ENCODE results near the gene ATG10.
"Not testable (repeated sequence)": the region's sequence is repeated elsewhere in the genome, so short reads cannot be mapped to it uniquely, and the experiment has no call there.

The ATG10 gene

GRCh38 chr5:82129723-82130285, 158.0 kb downstream of the ATG10 start:
- DNase-seq (ENCODE audit: low read depth): no peak

- no peak for DNase-seq (ENCODE audit: low read depth)
Measured at GRCh38 chr5:82130602-82131001, 158.8 kb downstream of the ATG10 start.

- DNase-seq (ENCODE audit: low read depth): no peak
Measured at GRCh38 chr5:82137205-82137604, 165.4 kb downstream of the ATG10 start.

- not testable (repeated sequence) for DNase-seq (ENCODE audit: low read depth)
Measured at GRCh38 chr5:82139837-82140236, 168.0 kb downstream of the ATG10 start.

GRCh38 chr5:82142217-82142841, 170.5 kb downstream of the ATG10 start:
- DNase-seq (ENCODE audit: low read depth): no peak

GRCh38 chr5:82142928-82143577, 171.2 kb downstream of the ATG10 start:
- DNase-seq (ENCODE audit: low read depth): no peak

- no peak for DNase-seq (ENCODE audit: low read depth)
Measured at GRCh38 chr5:82147860-82148573, 176.2 kb downstream of the ATG10 start.

- no peak for DNase-seq (ENCODE audit: low read depth)
Measured at GRCh38 chr5:82149434-82149833, 177.6 kb downstream of the ATG10 start.

- DNase-seq (ENCODE audit: low read depth): no peak
Measured at GRCh38 chr5:82150559-82150958, 178.7 kb downstream of the ATG10 start.

- no peak for DNase-seq (ENCODE audit: low read depth)
Measured at GRCh38 chr5:82151204-82151603, 179.4 kb downstream of the ATG10 start.

GRCh38 chr5:82151662-82152061, 179.8 kb downstream of the ATG10 start:
- DNase-seq (ENCODE audit: low read depth): no peak

- DNase-seq (ENCODE audit: low read depth): no peak
Measured at GRCh38 chr5:82152978-82153481, 181.2 kb downstream of the ATG10 start.

- no peak for DNase-seq (ENCODE audit: low read depth)
Measured at GRCh38 chr5:82154776-82155175, 183.0 kb downstream of the ATG10 start.

- DNase-seq (ENCODE audit: low read depth): no peak
Measured at GRCh38 chr5:82155305-82155704, 183.5 kb downstream of the ATG10 start.

GRCh38 chr5:82156874-82157273, 185.1 kb downstream of the ATG10 start:
- DNase-seq (ENCODE audit: low read depth): no peak

- no peak for DNase-seq (ENCODE audit: low read depth)
Measured at GRCh38 chr5:82158755-82159413, 187.1 kb downstream of the ATG10 start.

GRCh38 chr5:82160948-82161347, 189.1 kb downstream of the ATG10 start:
- DNase-seq (ENCODE audit: low read depth): no peak

- DNase-seq (ENCODE audit: low read depth): no peak
Measured at GRCh38 chr5:82162573-82162972, 190.8 kb downstream of the ATG10 start.

GRCh38 chr5:82163452-82164175, 191.8 kb downstream of the ATG10 start:
- no peak for DNase-seq (ENCODE audit: low read depth)

- DNase-seq (ENCODE audit: low read depth): no peak
Measured at GRCh38 chr5:82164176-82164976, 192.6 kb downstream of the ATG10 start.

Data from activated gamma-delta T cell treated with anti-CD3 and anti-CD28 coated beads, Interleukin-2, amount 50 U/mL, for 16 hours (primary cell).